K562 (cell line): Measurements from ENCODE around the gene BFSP1. TPM values are rescaled to one million over a fixed set of nuclear protein-coding genes. Genes with fewer than 3 reads are reported as not detected.

Source experiments
- ATAC-seq: fragments of 200-7000 bp; cut with Tn5 transposase; 3 replicates; pipeline ENCODE4 v1.9.1; 2020; ENCODE audit warnings: moderate library complexity
- BruUV-seq: library from RNA; stranded (reverse); fragments of 400-500 nt; replicated peaks from 2 replicates; lab custom pipeline; 2021; lab: Mats Ljungman, UMichigan
- CTCF ChIA-PET: fragments of 300-600 bp; formaldehyde crosslinking; extraction: SDS; loops from one replicate; lab custom pipeline; 2021; ENCODE audit warnings: low intra/inter-chr PET ratio; lab: Yijun Ruan, JAX
- POLR2A ChIA-PET: fragments of 300-600, 350-650 bp; sonication (Branson Sonifier 250); formaldehyde crosslinking; extraction: SDS; loops from one replicate; lab custom pipeline; 2021; ENCODE audit warnings: antibody characterized with exemption, inconsistent platforms; lab: Yijun Ruan, JAX
- DNase-seq, 4 experiments: peaks; one replicate each; pipeline versions ENCODE4 v3.0.0 to v3.0.0-alpha.2; 2011 to 2018; ENCODE audit warnings: low spot score in 3 of 4, mixed read lengths in 3 of 4; ENCODE audit errors: extremely low read depth in 1 of 4
- FAIRE-seq: peaks from 2 replicates; lab custom pipeline; 2011; peaks lifted over from hg19 to GRCh38; lab: Jason Lieb, UNC
- H2AFZ ChIP-seq: 2 replicates; pipeline ENCODE4 v1.6.0; 2011; ENCODE audit warnings: low read depth, low read length, control low read depth, inconsistent platforms
- H3K27ac ChIP-seq: fragments of 200-600 bp; 3 replicates; pipeline ENCODE4 v1.8.0; 2011; ENCODE audit warnings: low read depth, mild to moderate bottlenecking, control low read depth, inconsistent platforms, low read length, moderate library complexity, mixed read lengths; ENCODE audit errors: extremely low read depth
- H3K27me3 ChIP-seq, 2 experiments: fragments of 300-600 bp in 1 of 2; 2 replicates in 1 of 2; 3 replicates in 1 of 2; pipeline versions ENCODE4 v1.6.0 to v1.8.0; 2011; ENCODE audit warnings: inconsistent platforms in 2 of 2, low read length in 2 of 2, mild to moderate bottlenecking in 1 of 2, mixed read lengths in 1 of 2, moderate library complexity in 1 of 2; ENCODE audit not compliant: control insufficient read depth in 2 of 2, insufficient read depth in 2 of 2
- H3K36me3 ChIP-seq: fragments of 300-600 bp; 3 replicates; pipeline ENCODE4 v1.8.0; 2011; ENCODE audit warnings: mild to moderate bottlenecking, low read length, inconsistent platforms; ENCODE audit not compliant: control insufficient read depth, insufficient read depth
- H3K4me1 ChIP-seq, 2 experiments: fragments of 200-600 bp in 1 of 2; replicated peaks in 1 of 2; 2 replicates in 1 of 2; 3 replicates in 1 of 2; pipeline versions ENCODE4 v1.5.1 to v1.8.0; 2011; ENCODE audit warnings: inconsistent platforms in 2 of 2, low read length in 2 of 2, mild to moderate bottlenecking in 1 of 2, mixed read lengths in 1 of 2, moderate library complexity in 1 of 2; ENCODE audit not compliant: control insufficient read depth in 2 of 2, insufficient read depth in 2 of 2
- H3K4me2 ChIP-seq: 2 replicates; pipeline ENCODE4 v1.6.1; 2011; ENCODE audit warnings: low read length, control low read depth, inconsistent platforms, mixed read lengths; ENCODE audit not compliant: insufficient read depth
- H3K4me3 ChIP-seq: fragments of 200-600 bp; sonication (generic), shearing (Covaris generic); 2 replicates; pipeline ENCODE4 v1.5.1; 2016; ENCODE audit warnings: control low read depth, inconsistent platforms
- H3K79me2 ChIP-seq: fragments of 200-600 bp; 3 replicates; pipeline ENCODE4 v1.8.0; 2011; ENCODE audit warnings: low read length, inconsistent platforms; ENCODE audit not compliant: control insufficient read depth, insufficient read depth
- H3K9ac ChIP-seq, 2 experiments: 2 replicates each; pipeline versions ENCODE4 v1.6.0 to v1.6.1; 2011; ENCODE audit warnings: low read depth in 2 of 2, low read length in 2 of 2, control low read depth in 1 of 2, inconsistent platforms in 1 of 2, mild to moderate bottlenecking in 1 of 2, mixed read lengths in 1 of 2; ENCODE audit not compliant: insufficient read depth in 1 of 2
- H3K9me1 ChIP-seq: one replicate; pipeline ENCODE4 v1.6.0; 2011; ENCODE audit warnings: inconsistent platforms, mild to moderate bottlenecking, low read length, moderate library complexity; ENCODE audit not compliant: control insufficient read depth, insufficient read depth
- H3K9me3 ChIP-seq: replicated peaks from 2 replicates; pipeline ENCODE4 v1.5.1; 2011; ENCODE audit warnings: low read depth, low read length, inconsistent platforms; ENCODE audit not compliant: control insufficient read depth, insufficient read depth
- H4K20me1 ChIP-seq: replicated peaks from 2 replicates; pipeline ENCODE4 v1.6.1; 2011; ENCODE audit warnings: low read length, inconsistent platforms, mixed read lengths; ENCODE audit not compliant: control insufficient read depth, insufficient read depth
- MCM2 ChIP-seq: fragments of 450-650 bp; IDR thresholded peaks from 2 replicates; pipeline ENCODE4 v1.6.1; 2017; ENCODE audit warnings: low read depth, mild to moderate bottlenecking
- SMAD4 ChIP-seq: fragments of 250-450 bp; sonication (Bioruptor Pico); conservative IDR thresholded peaks from 2 replicates; pipeline ENCODE4 v1.8.0; 2021; ENCODE audit warnings: inconsistent platforms, mild to moderate bottlenecking, moderate library complexity
- WGBS: fragments of 100-300 bp; shearing (Covaris generic); methylation state at CpG from one replicate; pipeline ENCODE4 v1.1.6; 2016; ENCODE audit warnings: low coverage, mixed read lengths; ENCODE audit not compliant: insufficient coverage; ENCODE audit errors: missing lambda C conversion rate; 5-methylcytosine and 5-hydroxymethylcytosine counted together
- in situ Hi-C: fragments of 300-500 bp; cut with MboI; formaldehyde crosslinking; loops from 4 replicates; pipeline ENCODE4 v1.15.0; 2018; ENCODE audit warnings: inconsistent platforms, mixed read lengths
- intact Hi-C: fragments of 100-400 bp; cut with micrococcal nuclease; formaldehyde crosslinking; loops from 2 replicates; pipeline ENCODE4 v1.14.2; 2022
- polyA plus RNA-seq, 8 experiments: library from polyadenylated mRNA; depleted of rRNA in 4 of 8; stranded (reverse) in 5 of 8; unstranded in 3 of 8; fragments of >200 nt; fragmentation: Nextera tagmentation in 2 of 8; fragmentation: Illumina TruSeq in 1 of 8; extraction: Ambion mirVana in 2 of 8; extraction: Trizol in 1 of 8; gene quantifications; 2 replicates each; pipeline versions ENCODE4 v1.2.1 to v1.2.3, GENCODE V29; 2011 to 2014; ENCODE audit warnings: inconsistent platforms in 1 of 8, missing spikeins in 1 of 8
- total RNA-seq, 7 experiments: library from RNA; depleted of rRNA in 6 of 7; stranded (reverse); fragments of >200 nt in 6 of 7; fragmentation: Illumina TruSeq in 2 of 7; extraction: Trizol in 2 of 7; gene quantifications; 2 replicates each; pipeline versions ENCODE4 v1.2.1 to v1.2.3, GENCODE V29; 2011 to 2021; ENCODE audit warnings: low replicate concordance in 1 of 7
- TF ChIP-seq, protein P1 (sequence below), 2 experiments: fragments of 450-650 bp in 1 of 2; IDR thresholded peaks; 2 replicates each; pipeline ENCODE4 v1.6.1; 2011 to 2017; ENCODE audit warnings: low read depth in 2 of 2, antibody characterized with exemption in 1 of 2, borderline replicate concordance in 1 of 2, low read length in 1 of 2, mild to moderate bottlenecking in 1 of 2, mixed read lengths in 1 of 2; ENCODE audit not compliant: control insufficient read depth in 1 of 2

The BFSP1 gene
- total and polyA plus RNA-seq, 9 of the 15 experiments (the other 6 are each of a cell fraction or from before 2014, with no cell fraction given) = 0.09 to 0.86 (median 0.40) TPM

DNA sequence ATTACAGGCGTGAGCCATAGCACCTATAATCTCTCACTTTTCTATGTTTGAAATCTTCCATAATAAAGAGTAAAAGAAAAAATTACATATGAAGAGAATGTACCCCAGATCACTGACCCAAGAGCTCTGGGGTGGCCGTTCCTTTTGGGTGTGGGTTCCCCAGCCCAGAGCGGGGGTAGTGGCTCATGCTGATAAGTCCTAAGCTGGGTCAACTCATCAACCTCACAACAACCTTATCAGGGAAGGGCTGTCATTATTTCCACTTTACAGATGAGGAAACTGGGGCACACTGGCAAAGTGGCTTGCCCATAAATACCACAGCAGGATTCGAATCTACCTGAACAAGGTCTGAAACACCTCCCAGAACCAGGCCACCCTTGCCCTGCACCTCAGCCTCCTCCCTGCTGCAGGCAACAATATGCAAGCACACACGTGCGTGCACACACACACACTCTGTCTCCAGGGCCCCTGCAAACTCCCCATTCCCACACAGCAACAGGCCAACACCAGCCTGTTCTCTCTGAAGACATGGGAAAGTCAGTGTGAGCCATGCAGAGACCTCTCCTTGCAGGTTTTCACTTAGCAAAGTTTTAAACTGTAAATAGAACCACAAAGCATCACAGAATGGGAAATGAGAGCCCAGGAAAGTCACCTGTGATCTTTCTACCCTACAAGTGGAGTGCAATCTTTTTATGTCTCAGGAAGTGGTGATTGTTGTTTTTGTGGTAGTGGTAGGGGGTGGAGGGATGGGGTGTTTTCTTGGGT, 27.7 kb downstream of the BFSP1 start:
- TF ChIP-seq, protein P1, sequence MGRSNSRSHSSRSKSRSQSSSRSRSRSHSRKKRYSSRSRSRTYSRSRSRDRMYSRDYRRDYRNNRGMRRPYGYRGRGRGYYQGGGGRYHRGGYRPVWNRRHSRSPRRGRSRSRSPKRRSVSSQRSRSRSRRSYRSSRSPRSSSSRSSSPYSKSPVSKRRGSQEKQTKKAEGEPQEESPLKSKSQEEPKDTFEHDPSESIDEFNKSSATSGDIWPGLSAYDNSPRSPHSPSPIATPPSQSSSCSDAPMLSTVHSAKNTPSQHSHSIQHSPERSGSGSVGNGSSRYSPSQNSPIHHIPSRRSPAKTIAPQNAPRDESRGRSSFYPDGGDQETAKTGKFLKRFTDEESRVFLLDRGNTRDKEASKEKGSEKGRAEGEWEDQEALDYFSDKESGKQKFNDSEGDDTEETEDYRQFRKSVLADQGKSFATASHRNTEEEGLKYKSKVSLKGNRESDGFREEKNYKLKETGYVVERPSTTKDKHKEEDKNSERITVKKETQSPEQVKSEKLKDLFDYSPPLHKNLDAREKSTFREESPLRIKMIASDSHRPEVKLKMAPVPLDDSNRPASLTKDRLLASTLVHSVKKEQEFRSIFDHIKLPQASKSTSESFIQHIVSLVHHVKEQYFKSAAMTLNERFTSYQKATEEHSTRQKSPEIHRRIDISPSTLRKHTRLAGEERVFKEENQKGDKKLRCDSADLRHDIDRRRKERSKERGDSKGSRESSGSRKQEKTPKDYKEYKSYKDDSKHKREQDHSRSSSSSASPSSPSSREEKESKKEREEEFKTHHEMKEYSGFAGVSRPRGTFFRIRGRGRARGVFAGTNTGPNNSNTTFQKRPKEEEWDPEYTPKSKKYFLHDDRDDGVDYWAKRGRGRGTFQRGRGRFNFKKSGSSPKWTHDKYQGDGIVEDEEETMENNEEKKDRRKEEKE (IDR thresholded peaks at IDR 0.05; ENCODE audit: borderline replicate concordance in 1 of 2, control insufficient read depth in 1 of 2, low read depth in 2 of 2, low read length in 1 of 2) = no peak
- TF ChIP-seq MCM2 = no peak
- no peak for TF ChIP-seq SMAD4 (CRISPR knock-in tag)
- TF ChIP-seq, all 486 proteins: peak for 0
- no TSS peak for BruUV-seq
- no peaks in the 10 kb centered on the region for H3K36me3 ChIP-seq
- FAIRE-seq = no peak
- no peaks in the 10 kb centered on the region for H4K20me1 ChIP-seq
- H3K27ac ChIP-seq = no peak overlapping the region
- H3K27me3 ChIP-seq = peaks cover 2 to 16% of the 10 kb centered on the region in 2 experiments; a peak in 3 of 5 replicates
- no peak overlapping the region for H2AFZ ChIP-seq
- no peaks in the 10 kb centered on the region for H3K79me2 ChIP-seq
- no peak overlapping the region; a peak in 1 of 4 replicates for H3K9ac ChIP-seq
- no peaks in the 10 kb centered on the region; the same call in 1 of the 2 replicates for H3K9me3 ChIP-seq
- ChIA-PET POLR2A (no interaction called here), CTCF (interaction anchor here (0.9 kb wide), 1 partner anchor 115 kb away, joined by 3 read pairs; no protein-coding TSS in a partner anchor)
- H3K4me2 ChIP-seq = no peak overlapping the region
- no peak for DNase-seq
- 0% methylated on average over 6 of the region's 6 CpGs for WGBS
- H3K4me1 ChIP-seq = peaks cover 6 to 23% of the 10 kb centered on the region in 2 experiments
- intact Hi-C loops = loop anchor here (1.0 to 10.0 kb wide), 3 partner anchors 114 to 771 kb away; no protein-coding TSS in a partner anchor
- ATAC-seq = no peak
- in situ Hi-C loops = loop anchor here (25.0 kb wide), 1 partner anchor 784 kb away; the partner anchor contains the start of gene ZNF133
- H3K9me1 ChIP-seq = no peaks in the 10 kb centered on the region
- H3K4me3 ChIP-seq = no peak overlapping the region
